Astrocyte (in vitro differentiated cells and primary cell): ENCODE results near the gene ARHGAP25. TPM values are rescaled to one million over a fixed set of nuclear protein-coding genes. Genes with fewer than 3 reads are reported as not detected.

ENCODE experiments used
- DNase-seq: peaks from one replicate; pipeline ENCODE4 v3.0.0-alpha.2; 2010; ENCODE audit warnings: low read depth
- FAIRE-seq: peaks from 2 replicates; lab custom pipeline; 2011; peaks lifted over from hg19 to GRCh38; lab: Jason Lieb, UNC
- H2AFZ ChIP-seq: 2 replicates; pipeline ENCODE4 v1.6.0; 2012; ENCODE audit warnings: low read depth, low read length, inconsistent platforms
- H3K27ac ChIP-seq: 2 replicates; pipeline ENCODE4 v1.5.1; 2011; ENCODE audit warnings: low read depth, low read length, inconsistent platforms
- H3K27me3 ChIP-seq: 2 replicates; pipeline ENCODE4 v1.6.0; 2011; ENCODE audit warnings: low read length, inconsistent platforms; ENCODE audit not compliant: insufficient read depth
- H3K36me3 ChIP-seq: 2 replicates; pipeline ENCODE4 v1.5.1; 2011; ENCODE audit warnings: low read length, inconsistent platforms; ENCODE audit not compliant: insufficient read depth
- H3K4me1 ChIP-seq: 2 replicates; pipeline ENCODE4 v1.5.1; 2011; ENCODE audit warnings: low read length, inconsistent platforms; ENCODE audit not compliant: insufficient read depth
- H3K4me2 ChIP-seq: 2 replicates; pipeline ENCODE4 v1.6.0; 2012; ENCODE audit warnings: low read length, inconsistent platforms
- H3K4me3 ChIP-seq: 2 replicates; pipeline ENCODE4 v1.5.1; 2011; ENCODE audit warnings: low read depth, mild to moderate bottlenecking, low read length, inconsistent platforms; ENCODE audit not compliant: insufficient read depth
- H3K79me2 ChIP-seq: 2 replicates; pipeline ENCODE4 v1.6.0; 2012; ENCODE audit warnings: mild to moderate bottlenecking, low read length, inconsistent platforms; ENCODE audit not compliant: insufficient read depth
- H3K9ac ChIP-seq: 2 replicates; pipeline ENCODE4 v1.6.0; 2012; ENCODE audit warnings: mild to moderate bottlenecking, low read length, inconsistent platforms
- H3K9me3 ChIP-seq: 2 replicates; pipeline ENCODE4 v1.5.1; 2012; ENCODE audit warnings: low read depth, mild to moderate bottlenecking, low read length, inconsistent platforms; ENCODE audit not compliant: insufficient read depth
- H4K20me1 ChIP-seq: 2 replicates; pipeline ENCODE4 v1.6.0; 2012; ENCODE audit warnings: low read length, inconsistent platforms; ENCODE audit not compliant: insufficient read depth
- H3K27ac Mint-ChIP-seq: one replicate; pipeline ENCODE4 v1.8.0; 2021; ENCODE audit warnings: mild to moderate bottlenecking, mixed read lengths; ENCODE audit not compliant: unreplicated experiment
- H3K27me3 Mint-ChIP-seq: one replicate; pipeline ENCODE4 v1.8.0; 2021; ENCODE audit warnings: low read depth, mixed read lengths; ENCODE audit not compliant: unreplicated experiment
- H3K36me3 Mint-ChIP-seq: one replicate; pipeline ENCODE4 v1.8.0; 2021; ENCODE audit warnings: low read depth, mixed read lengths; ENCODE audit not compliant: unreplicated experiment
- H3K4me1 Mint-ChIP-seq: one replicate; pipeline ENCODE4 v1.8.0; 2021; ENCODE audit warnings: low read depth, mixed read lengths; ENCODE audit not compliant: unreplicated experiment
- H3K4me3 Mint-ChIP-seq: one replicate; pipeline ENCODE4 v1.8.0; 2021; ENCODE audit warnings: mild to moderate bottlenecking, moderate library complexity, mixed read lengths; ENCODE audit not compliant: unreplicated experiment
- H3K9me3 Mint-ChIP-seq: one replicate; pipeline ENCODE4 v1.8.0; 2021; ENCODE audit warnings: mild to moderate bottlenecking, mixed read lengths; ENCODE audit not compliant: unreplicated experiment
- CTCF ChIP-seq: IDR thresholded peaks from 2 replicates; pipeline ENCODE4 v1.5.1; 2011; ENCODE audit warnings: low read depth, mild to moderate bottlenecking, inconsistent platforms, low read length, moderate library complexity; ENCODE audit not compliant: insufficient read depth
- EZH2 ChIP-seq: IDR thresholded peaks from 2 replicates; pipeline ENCODE4 v1.6.1; 2012; ENCODE audit warnings: mild to moderate bottlenecking, low read length, inconsistent platforms; ENCODE audit not compliant: insufficient read depth
- total RNA-seq: library from RNA; stranded (reverse); gene quantifications from 2 replicates; pipeline ENCODE4 v1.2.1, GENCODE V29; 2021

Gene ARHGAP25
- total RNA-seq, 1 donor from 2014 or later: 0.30 TPM

- Histone ChIP-seq H3K36me3 (no peaks in the 10 kb centered on the region), H3K27ac (no peak overlapping the region), H3K4me3 (no peak overlapping the region), H3K9ac (no peak overlapping the region), H3K9me3 (no peaks in the 10 kb centered on the region), H4K20me1 (no peaks in the 10 kb centered on the region), H3K4me2 (no peak overlapping the region), H3K4me1 (peaks cover 29% of the 10 kb centered on the region), H2AFZ (no peak overlapping the region), H3K27me3 (no peaks in the 10 kb centered on the region), H3K79me2 (no peaks in the 10 kb centered on the region)
- H3K27ac Mint-ChIP-seq: no peak overlapping the region
- TF ChIP-seq CTCF: no peak
- TF ChIP-seq EZH2: no peak
- peaks cover 27% of the 10 kb centered on the region for H3K4me1 Mint-ChIP-seq
- DNase-seq: peak; percentile 26
- H3K27me3 Mint-ChIP-seq: peaks cover 8% of the 10 kb centered on the region
- H3K9me3 Mint-ChIP-seq: no peaks in the 10 kb centered on the region
- FAIRE-seq: no peak
- no peaks in the 10 kb centered on the region for H3K36me3 Mint-ChIP-seq
- H3K4me3 Mint-ChIP-seq: no peak overlapping the region
Measured at GRCh38 chr2:68827666-68828065, 93.1 kb downstream of the ARHGAP25 start.

GRCh38 chr2:68828887-68829708 is 94.5 kb downstream of the ARHGAP25 start:
- peak overlapping the region; percentile 76 for H3K4me3 Mint-ChIP-seq
- peak; percentile 70 for FAIRE-seq
- no peak overlapping the region for H3K27ac ChIP-seq

More at GRCh38 chr2:68828887-68829708, 94.5 kb downstream of the ARHGAP25 start:
- Histone ChIP-seq H3K79me2 (no peaks in the 10 kb centered on the region), H3K9me3 (no peaks in the 10 kb centered on the region), H4K20me1 (no peaks in the 10 kb centered on the region), H3K4me2 (peak overlapping the region; percentile 74), H3K36me3 (no peaks in the 10 kb centered on the region), H3K4me3 (peak overlapping the region; percentile 4), H3K27me3 (no peaks in the 10 kb centered on the region), H2AFZ (no peak overlapping the region), H3K4me1 (peaks cover 32% of the 10 kb centered on the region), H3K9ac (peak overlapping the region; percentile 14)
- Mint-ChIP-seq H3K27me3 (peaks cover 7% of the 10 kb centered on the region), H3K4me1 (peaks cover 28% of the 10 kb centered on the region), H3K9me3 (no peaks in the 10 kb centered on the region), H3K36me3 (no peaks in the 10 kb centered on the region), H3K27ac (peak overlapping the region; percentile 41)
- TF ChIP-seq CTCF: no peak
- no peak for TF ChIP-seq EZH2
- DNase-seq: peak; percentile 92
